Measurements from ENCODE around the gene NEURL1B.

- TF ChIP-seq, protein P1, sequence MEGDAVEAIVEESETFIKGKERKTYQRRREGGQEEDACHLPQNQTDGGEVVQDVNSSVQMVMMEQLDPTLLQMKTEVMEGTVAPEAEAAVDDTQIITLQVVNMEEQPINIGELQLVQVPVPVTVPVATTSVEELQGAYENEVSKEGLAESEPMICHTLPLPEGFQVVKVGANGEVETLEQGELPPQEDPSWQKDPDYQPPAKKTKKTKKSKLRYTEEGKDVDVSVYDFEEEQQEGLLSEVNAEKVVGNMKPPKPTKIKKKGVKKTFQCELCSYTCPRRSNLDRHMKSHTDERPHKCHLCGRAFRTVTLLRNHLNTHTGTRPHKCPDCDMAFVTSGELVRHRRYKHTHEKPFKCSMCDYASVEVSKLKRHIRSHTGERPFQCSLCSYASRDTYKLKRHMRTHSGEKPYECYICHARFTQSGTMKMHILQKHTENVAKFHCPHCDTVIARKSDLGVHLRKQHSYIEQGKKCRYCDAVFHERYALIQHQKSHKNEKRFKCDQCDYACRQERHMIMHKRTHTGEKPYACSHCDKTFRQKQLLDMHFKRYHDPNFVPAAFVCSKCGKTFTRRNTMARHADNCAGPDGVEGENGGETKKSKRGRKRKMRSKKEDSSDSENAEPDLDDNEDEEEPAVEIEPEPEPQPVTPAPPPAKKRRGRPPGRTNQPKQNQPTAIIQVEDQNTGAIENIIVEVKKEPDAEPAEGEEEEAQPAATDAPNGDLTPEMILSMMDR (IDR thresholded peaks at IDR 0.05) = peak; percentile 65 to 89 (median 86)
- no peak for TF ChIP-seq POLR2A (IDR thresholded peaks at IDR 0.05)
Observed at GRCh38 chr5:172714491-172715420, 73.7 kb downstream of the NEURL1B start.
